ENCODE data around the gene CLTB.
A peak's percentile ranks its signal among the peaks of the same experiment; 100 is the strongest.

CLTB gene

DNA sequence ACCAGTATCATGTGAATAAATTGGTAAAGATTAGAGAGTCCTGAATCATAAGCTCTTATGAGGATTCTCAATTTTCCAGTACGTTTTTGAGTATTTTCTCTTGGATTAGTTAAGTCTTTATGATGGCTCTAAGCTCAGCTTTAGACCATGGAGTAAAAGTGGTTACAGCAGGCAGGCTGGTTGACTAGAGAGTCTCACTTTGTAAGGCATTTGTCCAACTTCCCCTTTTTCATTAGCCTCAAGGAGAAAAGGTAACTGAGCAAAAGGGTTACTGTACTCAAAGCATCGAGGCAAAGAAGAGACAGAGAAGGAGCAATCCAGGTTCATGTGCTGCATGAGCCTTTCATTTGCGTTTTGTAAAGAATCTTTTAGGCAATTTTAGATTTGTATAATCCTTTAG, 36.5 kb downstream of the CLTB start:
- DNase-seq: no peak

DNA sequence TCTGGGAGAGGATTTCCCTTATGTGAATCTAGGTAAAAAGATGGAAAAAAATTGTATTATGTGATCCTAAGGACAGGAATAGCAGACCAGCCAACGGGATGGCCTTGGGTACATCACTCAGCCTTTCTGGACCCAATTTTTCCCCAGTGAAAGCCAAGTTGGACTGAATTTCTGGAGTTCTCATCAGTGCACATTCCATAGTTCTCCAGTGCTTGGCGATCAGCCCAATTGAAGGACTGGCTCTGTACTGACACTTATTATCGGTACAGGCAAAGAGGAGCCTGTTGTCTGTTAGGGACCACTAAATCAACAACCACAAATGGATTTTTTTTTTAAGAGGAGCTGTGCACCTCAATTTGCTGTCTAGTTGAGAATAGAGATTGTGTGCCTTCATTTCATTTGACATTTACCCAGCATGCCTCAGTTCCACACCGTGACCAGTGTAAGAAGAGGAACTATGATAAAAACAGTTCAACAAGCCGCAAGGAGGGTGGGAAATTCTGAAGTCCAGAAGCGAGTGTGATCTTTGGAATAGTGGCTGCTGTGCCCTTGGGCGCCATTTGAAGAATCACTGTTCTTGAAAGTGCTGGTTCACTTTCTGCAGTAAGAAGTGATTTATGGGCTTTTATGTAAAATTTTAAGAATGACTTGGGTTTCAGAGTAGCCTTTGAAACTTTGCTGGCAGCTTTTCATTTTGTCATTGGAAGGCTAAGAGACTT, 43.1 kb downstream of the CLTB start:
- no peak for DNase-seq

GRCh38 chr5:176371621-176372539, 44.5 kb downstream of the CLTB start:
- DNase-seq: no peak

DNA sequence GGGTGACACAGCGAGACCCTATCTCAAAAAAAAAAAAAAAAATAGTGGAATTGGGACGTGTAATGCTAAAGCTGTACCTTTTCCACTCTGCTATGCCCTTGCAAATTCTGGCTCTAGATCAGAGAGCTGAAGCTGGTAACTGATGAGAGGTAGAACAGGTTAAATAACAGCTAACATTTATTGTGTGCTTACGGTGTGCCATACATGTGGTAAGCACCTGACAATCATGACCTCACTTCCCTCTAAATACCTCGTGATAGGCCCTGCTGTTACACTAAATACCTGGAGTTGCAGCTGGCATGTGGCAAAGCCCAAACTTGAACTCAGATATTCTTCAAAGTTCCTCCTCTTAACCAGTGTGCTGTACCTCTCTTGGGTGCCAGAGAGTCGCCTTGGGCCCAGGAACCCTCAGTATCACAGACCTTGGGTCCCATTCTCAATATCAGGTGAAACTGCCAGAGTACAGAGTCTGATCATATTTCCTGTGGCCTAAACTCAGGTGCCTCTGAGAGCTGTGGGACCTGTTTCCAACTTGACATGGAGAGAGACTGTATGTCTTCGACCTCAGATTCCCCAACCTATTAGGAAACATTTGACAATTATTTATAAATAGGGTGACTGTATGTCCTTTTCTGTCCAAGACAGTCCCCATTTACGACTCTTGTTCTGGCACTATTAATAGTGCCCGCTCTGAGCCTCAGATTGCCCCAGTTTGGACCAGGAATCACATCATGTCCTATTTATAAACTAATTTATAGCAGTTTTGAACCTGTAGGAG, 46.2 kb downstream of the CLTB start:
- no peak for DNase-seq

DNA sequence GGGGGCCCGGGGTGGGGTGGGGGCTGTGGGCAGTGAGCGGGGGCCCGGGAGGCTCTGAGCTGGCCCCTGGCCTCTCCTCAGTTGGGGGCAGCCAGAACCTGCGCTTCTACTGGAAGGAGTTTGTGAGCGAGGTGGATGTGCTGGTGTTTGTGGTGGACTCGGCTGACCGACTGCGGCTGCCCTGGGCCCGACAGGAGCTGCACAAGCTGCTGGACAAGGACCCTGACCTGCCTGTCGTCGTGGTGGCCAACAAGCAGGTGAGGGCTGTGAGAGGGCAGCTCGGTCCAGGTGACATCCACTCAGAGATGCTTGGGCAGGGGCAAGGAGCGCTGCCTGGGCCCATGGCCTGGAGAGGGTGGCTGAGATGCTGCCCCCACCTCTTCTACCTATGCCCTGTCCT, 47.6 kb downstream of the CLTB start:
- DNase-seq: no peak

GRCh38 chr5:176366232-176366894, 50.0 kb downstream of the CLTB start:
- DNase-seq: no peak

DNA sequence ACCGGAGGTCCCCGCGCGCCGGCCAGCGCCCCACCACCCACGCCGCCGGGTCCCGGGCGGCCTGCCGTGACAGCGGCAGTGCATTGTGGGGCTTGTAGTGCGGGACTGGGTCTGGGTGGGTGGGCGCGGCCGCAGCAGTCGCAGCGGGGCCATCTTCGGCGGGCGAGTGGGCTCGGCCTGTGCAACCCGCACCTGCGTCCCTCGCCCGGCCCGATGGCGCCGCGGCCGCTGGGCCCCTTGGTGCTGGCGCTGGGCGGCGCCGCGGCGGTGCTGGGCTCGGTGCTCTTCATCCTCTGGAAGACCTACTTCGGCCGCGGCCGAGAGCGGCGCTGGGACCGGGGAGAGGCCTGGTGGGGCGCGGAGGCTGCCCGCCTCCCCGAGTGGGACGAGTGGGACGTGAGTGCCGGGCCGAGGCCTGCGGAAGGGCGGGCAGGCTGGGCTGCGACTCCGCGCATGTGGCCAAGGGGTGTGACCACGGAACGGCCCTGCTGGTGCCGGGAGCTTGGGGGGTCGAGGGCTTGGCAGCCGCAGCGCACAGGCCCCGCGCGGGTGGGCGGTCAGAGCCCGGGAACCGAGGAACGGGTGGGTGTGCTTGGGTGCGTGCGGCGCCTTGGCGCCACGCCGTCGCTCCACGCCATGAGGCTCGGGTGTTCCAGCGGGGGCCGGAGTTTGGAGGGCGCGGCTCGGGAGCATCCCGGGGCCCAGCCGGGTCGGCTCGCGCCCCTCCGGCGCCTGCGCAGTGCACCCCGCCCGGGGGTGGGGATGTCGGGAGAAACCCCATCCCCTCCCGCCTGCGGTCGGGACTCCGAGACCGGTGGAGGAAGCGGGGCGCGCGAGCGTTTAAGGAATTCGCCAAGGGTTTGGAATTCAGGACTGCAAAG, 50.7 kb downstream of the CLTB start, which contains the start of gene ARL10:
Gene ARL10 (plus strand): TSS at position 137 of the 881 bp plus-strand sequence. CDS start 77 bp downstream, at position 214.
- DNase-seq: no peak

DNA sequence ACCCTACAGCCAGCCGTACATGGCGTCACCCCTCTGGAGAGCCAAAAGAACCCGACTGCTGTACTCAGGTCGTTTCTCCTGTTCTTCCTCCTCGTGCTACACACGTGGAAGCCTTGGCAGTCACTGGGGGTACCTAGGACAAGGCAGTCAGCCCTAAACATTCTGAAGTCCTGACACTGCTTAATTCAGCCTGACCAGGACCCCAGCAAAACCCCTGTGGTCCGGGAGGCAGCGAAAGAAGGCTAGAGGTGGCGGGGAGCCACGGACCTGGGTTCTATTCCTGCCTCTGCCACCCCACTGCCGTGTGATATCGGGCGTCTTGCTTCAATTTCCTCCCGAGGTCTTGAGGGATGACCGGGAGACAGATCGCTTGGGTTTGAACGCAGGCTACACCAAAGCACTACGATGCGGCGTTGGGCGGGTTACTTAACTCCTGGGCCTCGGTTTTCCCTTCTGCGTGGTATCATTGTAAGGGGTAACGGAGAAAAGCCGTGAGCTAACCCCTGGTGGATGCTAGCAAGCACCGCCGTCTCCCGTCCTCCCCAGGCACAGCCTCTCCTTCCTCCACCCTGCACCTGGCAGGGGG, 51.5 kb downstream of the CLTB start:
- DNase-seq: no peak

DNA sequence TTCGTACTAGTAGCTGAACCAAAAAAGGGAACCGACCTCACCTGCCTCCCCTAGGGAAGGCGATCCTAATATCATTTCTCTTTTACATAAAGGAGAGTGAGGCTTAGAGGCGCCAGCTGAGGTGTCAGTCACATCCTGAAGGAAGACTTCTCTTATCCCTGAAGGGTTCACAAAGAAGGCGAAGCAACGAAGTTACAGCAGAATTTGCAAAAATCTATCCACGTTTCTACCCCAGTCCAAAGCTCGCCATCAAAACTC, 54.2 kb downstream of the CLTB start:
- DNase-seq: no peak

- peak; percentile 60 for DNase-seq
These were observed 54.7 kb downstream of the CLTB start, which contains the start of gene KIAA1191 for GRCh38 chr5:176361437-176362232. Gene KIAA1191, minus strand, starts transcription at chr5:176361764. Its CDS starts 2,256 bp downstream, at chr5:176359508.

DNA sequence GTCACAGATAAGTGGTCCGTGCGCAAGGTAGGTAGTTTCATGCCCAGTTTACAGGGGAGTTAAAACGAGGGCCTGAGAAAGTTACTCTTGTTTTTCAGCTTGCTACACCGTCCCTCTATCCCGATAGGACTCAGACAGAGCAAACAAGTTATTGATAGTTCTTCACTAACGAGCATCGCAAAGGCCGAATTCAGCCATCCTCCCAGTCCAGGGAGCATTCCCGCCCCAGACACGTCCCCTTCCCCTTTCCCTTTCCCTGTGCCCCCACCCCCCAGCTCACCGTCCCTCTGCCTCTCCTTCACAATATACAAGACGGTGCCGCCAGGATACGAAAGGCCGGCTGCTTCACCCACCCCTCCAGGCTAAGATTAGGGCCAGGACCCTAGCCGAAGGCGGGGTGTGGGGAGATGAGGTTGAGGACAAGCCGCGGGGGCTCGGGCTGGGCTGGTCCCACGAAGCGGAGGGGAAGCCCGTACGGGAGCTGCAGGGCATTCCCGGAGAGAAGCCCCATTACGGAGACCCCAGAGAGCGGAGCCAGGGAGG, 55.4 kb downstream of the CLTB start:
- no peak for DNase-seq

- DNase-seq: no peak
These were observed 56.7 kb downstream of the CLTB start for GRCh38 chr5:176359658-176360057.

GRCh38 chr5:176356179-176356566, 60.2 kb downstream of the CLTB start:
- DNase-seq: no peak

DNA sequence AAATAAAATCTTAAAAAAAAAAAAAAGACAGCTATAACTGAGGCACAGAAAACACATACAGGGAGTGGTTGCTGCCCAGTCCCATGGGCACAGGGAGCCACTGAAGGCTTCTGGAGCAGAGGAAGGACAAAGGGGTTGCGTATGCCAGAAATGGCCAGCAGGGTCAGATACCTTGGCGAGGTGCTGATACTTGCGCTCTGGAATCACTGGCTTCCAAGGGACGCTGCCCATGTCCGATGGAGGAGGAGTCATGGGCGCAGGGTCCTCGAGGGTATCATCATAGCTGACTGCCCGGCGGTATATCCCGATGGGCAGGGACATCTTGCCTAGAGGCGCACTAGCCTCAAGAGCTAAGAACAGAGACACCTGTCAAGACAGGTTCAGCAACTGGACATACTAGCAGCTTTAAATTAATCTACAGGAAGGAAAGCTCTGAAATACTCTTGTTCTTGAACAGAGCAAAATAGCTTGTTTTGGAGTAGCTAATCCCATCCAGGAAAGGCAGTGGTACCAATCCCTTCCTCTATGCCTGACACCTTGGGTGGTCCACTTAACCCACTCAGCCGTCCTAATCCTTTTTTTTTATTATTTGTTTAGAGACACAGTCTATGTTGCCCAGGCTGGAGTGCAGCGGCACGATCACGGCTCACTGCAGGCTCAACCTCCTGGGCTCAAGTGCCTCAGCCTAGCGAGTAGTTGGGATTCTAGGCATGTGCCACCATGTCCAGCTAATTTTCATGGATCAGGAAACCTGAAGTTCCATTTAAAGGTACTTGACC, 60.8 kb downstream of the CLTB start:
- DNase-seq: peak; percentile 39

DNA sequence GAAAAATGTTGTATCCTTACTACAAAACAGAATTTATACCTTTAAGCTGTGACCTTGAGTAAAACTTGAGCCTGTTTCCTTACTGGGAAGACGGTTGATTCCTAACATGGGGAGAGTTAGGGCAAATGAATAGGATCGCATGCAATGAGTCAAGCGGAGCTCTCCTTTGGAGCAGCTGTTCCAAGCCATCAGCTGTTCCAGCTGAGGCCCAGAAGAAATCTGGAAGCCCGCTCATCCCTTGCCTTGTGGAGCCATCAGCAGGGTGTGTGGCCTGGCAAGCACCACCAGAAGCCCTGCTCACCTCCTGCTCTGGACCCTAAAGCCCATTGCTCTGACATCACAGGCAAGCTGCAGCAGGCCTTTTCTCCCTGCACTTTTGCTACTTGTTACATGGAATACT, 62.8 kb downstream of the CLTB start:
- DNase-seq: no peak

- no peak for DNase-seq
These were observed 64.0 kb downstream of the CLTB start for GRCh38 chr5:176352116-176352878.

DNA sequence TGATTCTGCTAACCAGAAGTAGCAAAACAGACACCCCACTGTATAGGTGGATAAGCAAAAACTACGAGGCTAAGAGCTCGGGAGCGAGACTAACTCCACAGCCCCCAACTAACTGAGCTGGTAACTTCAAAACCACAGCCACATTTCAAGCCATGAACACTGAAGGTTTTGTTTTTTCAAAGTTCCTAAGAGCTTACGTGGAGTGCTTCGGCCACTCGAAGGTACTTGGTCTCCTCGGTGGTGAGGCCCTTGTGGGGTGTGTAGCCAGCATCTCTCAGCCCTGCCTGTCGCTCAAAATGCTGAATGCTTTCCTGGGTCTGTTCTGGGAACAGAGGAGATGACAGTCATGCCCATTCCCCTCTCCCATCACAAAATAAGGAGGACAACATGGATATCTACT, 65.9 kb downstream of the CLTB start:
- no peak for DNase-seq

DNA sequence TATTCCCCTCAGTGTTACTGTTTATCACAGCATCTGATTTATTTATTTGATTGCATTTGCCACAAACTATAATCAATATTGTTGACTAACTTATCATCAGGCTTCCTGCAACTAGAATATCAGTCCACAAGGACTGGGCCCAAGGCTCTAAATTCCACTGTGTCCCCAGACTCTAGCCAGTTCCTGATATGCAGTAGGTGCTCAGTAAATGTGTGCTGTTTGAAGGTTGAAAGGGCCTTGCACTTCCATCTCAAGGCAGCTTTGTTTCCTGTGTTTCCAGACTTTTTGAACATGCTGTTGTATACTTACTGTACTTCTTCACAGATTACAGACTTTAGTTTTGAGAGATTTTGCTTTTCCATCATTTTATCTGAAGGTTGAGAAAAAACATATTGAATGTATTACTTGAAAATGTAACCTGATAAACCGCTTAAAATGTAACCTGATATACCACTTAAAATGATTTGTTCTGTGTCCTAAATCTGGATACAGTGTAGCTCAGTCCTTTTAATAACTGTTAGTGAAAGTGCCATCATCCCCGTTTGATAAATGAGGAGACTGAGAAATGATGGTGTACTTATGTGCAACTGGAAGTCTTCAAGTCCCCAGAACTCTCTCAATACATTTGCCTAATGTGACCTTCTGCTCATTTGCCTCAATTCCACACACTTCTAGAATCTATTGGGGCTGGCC, 73.4 kb downstream of the CLTB start:
- peak; percentile 23 for DNase-seq
